ENCODE data around the gene NBDY.
"Not testable (repeated sequence)": the region's sequence is repeated elsewhere in the genome, so short reads cannot be mapped to it uniquely, and the experiment has no call there.

The NBDY gene

GRCh38 chrX:56766554-56767347, 37.7 kb downstream of the NBDY start:
- Histone ChIP-seq H3K9me3 (no peaks in the 10 kb centered on the region), H3K27me3 (no peaks in the 10 kb centered on the region), H3K4me3 (ENCODE audit: low read depth, low read length) (no peak overlapping the region), H3K4me1 (no peaks in the 10 kb centered on the region), H3K36me3 (no peaks in the 10 kb centered on the region)
- no peak for TF ChIP-seq CTCF (IDR thresholded peaks at IDR 0.05; ENCODE audit: low read depth, low read length)
- no peak for DNase-seq

- not testable (repeated sequence) for H3K4me3 ChIP-seq (ENCODE audit: low read depth, low read length)
These were observed 38.5 kb downstream of the NBDY start for GRCh38 chrX:56767348-56768119.

GRCh38 chrX:56768120-56768660, 39.1 kb downstream of the NBDY start:
- H3K4me1 ChIP-seq; DNase-seq; H3K27me3 ChIP-seq; H3K36me3 ChIP-seq; H3K9me3 ChIP-seq; H3K4me3 ChIP-seq (ENCODE audit: low read depth, low read length): not testable (repeated sequence)

More at GRCh38 chrX:56767348-56768119, 38.5 kb downstream of the NBDY start:
- H3K27me3 ChIP-seq, DNase-seq, H3K36me3 ChIP-seq, H3K9me3 ChIP-seq, H3K4me1 ChIP-seq: not testable (repeated sequence)

GRCh38 chrX:56772675-56773521, 43.9 kb downstream of the NBDY start:
- not testable (repeated sequence) for H3K27me3 ChIP-seq; H3K36me3 ChIP-seq; H3K4me1 ChIP-seq; H3K9me3 ChIP-seq; H3K4me3 ChIP-seq (ENCODE audit: low read depth, low read length); DNase-seq

GRCh38 chrX:56773522-56774060, 44.5 kb downstream of the NBDY start:
- DNase-seq; H3K27me3 ChIP-seq; H3K4me3 ChIP-seq (ENCODE audit: low read depth, low read length): not testable (repeated sequence)

GRCh38 chrX:56778099-56778923, 49.3 kb downstream of the NBDY start:
- not testable (repeated sequence) for H3K4me1 ChIP-seq; H3K4me3 ChIP-seq (ENCODE audit: low read depth, low read length); H3K9me3 ChIP-seq; H3K27me3 ChIP-seq; H3K36me3 ChIP-seq; DNase-seq

More at GRCh38 chrX:56773522-56774060, 44.5 kb downstream of the NBDY start:
- H3K4me1 ChIP-seq, H3K9me3 ChIP-seq, H3K36me3 ChIP-seq: not testable (repeated sequence)

GRCh38 chrX:56778924-56779468, 50.0 kb downstream of the NBDY start:
- not testable (repeated sequence) for H3K27me3 ChIP-seq; H3K36me3 ChIP-seq; DNase-seq; H3K4me1 ChIP-seq; H3K4me3 ChIP-seq (ENCODE audit: low read depth, low read length); H3K9me3 ChIP-seq

GRCh38 chrX:56780681-56781649, 51.9 kb downstream of the NBDY start:
- DNase-seq; H3K9me3 ChIP-seq; H3K27me3 ChIP-seq; H3K4me3 ChIP-seq (ENCODE audit: low read depth, low read length); H3K36me3 ChIP-seq; H3K4me1 ChIP-seq: not testable (repeated sequence)

Data from BE2C (cell line).